Breast epithelium (tissue), 3 donors: ENCODE data around the gene LIMCH1.

Experiments
- CTCF ChIP-seq, 3 donors: fragments of 450-650 bp; IDR thresholded peaks; one replicate each; pipeline ENCODE4 v1.5.1; 2016 to 2017; ENCODE audit warnings: antibody characterized with exemption in 3 of 3, mild to moderate bottlenecking in 3 of 3, moderate library complexity in 3 of 3
- POLR2A ChIP-seq: fragments of 450-650 bp; IDR thresholded peaks from one replicate; pipeline ENCODE4 v1.6.1; 2016; ENCODE audit warnings: antibody characterized with exemption, mild to moderate bottlenecking, moderate library complexity

GRCh38 chr4:41718907-41719306 is 180.9 kb downstream of the LIMCH1 start:
- TF ChIP-seq CTCF (IDR thresholded peaks at IDR 0.05) (no peak), POLR2A (no peak)
